HEK293 (cell line): ENCODE data around the gene GRIN2A.

Experiments
- CTCF ChIA-PET: fragments of 350-600 bp; formaldehyde crosslinking; extraction: SDS; loops from one replicate; lab custom pipeline; 2021; ENCODE audit warnings: antibody characterized with exemption; lab: Yijun Ruan, JAX
- POLR2A ChIA-PET: fragments of 300-600 bp; formaldehyde crosslinking; extraction: SDS; loops from one replicate; lab custom pipeline; 2020; ENCODE audit warnings: antibody characterized with exemption, inconsistent platforms; lab: Yijun Ruan, JAX
- H3K27ac ChIP-seq: fragments of 200-500 bp; sonication (Bioruptor generic); 2 replicates; pipeline ENCODE4 v1.5.1; 2014; ENCODE audit warnings: low read depth, low read length, control low read depth, inconsistent platforms; ENCODE audit errors: extremely low read depth
- H3K36me3 ChIP-seq, 2 experiments: fragments of 200-500 bp in 1 of 2; sonication (Bioruptor generic) in 1 of 2; 1 replicate in 1 of 2; 2 replicates in 1 of 2; pipeline ENCODE4 v1.5.1; 2014 to 2017; ENCODE audit warnings: inconsistent platforms in 2 of 2, low read length in 2 of 2; ENCODE audit not compliant: control insufficient read depth in 2 of 2, insufficient read depth in 1 of 2
- H3K4me1 ChIP-seq: fragments of 200-500 bp; sonication (Bioruptor generic); 2 replicates; pipeline ENCODE4 v1.5.1; 2014; ENCODE audit warnings: mild to moderate bottlenecking, low read length, inconsistent platforms; ENCODE audit not compliant: control insufficient read depth, insufficient read depth
- H3K4me3 ChIP-seq: 2 replicates; pipeline ENCODE4 v1.5.1; 2011; ENCODE audit warnings: low read depth, mild to moderate bottlenecking, control low read depth, low read length, moderate library complexity
- H3K9me3 ChIP-seq: fragments of 200-500 bp; sonication (Bioruptor generic); 2 replicates; pipeline ENCODE4 v1.5.1; 2014; ENCODE audit warnings: low read depth, low read length, inconsistent platforms; ENCODE audit not compliant: control insufficient read depth, insufficient read depth
- FEZF1 ChIP-seq: fragments of 450-650 bp; formaldehyde crosslinking; IDR thresholded peaks from 2 replicates; pipeline ENCODE4 v1.5.1; 2016; ENCODE audit warnings: missing biosample characterization, missing genetic modification characterization
- HOXA7 ChIP-seq: sonication (generic); formaldehyde crosslinking; IDR thresholded peaks from 2 replicates; pipeline ENCODE4 v1.8.1; 2022; ENCODE audit warnings: missing genetic modification reagents, borderline replicate concordance
- KLF16 ChIP-seq: fragments of 450-650 bp; formaldehyde crosslinking; IDR thresholded peaks from 2 replicates; pipeline ENCODE4 v1.5.1; 2017; ENCODE audit warnings: missing biosample characterization, missing genetic modification characterization
- OVOL3 ChIP-seq: fragments of 450-650 bp; formaldehyde crosslinking; IDR thresholded peaks from 2 replicates; pipeline ENCODE4 v1.5.1; 2016; ENCODE audit warnings: missing biosample characterization, missing genetic modification characterization
- SCRT2 ChIP-seq: fragments of 450-650 bp; formaldehyde crosslinking; IDR thresholded peaks from 2 replicates; pipeline ENCODE4 v1.5.1; 2016; ENCODE audit warnings: missing biosample characterization, missing genetic modification characterization
- TSHZ1 ChIP-seq: fragments of 450-650 bp; formaldehyde crosslinking; IDR thresholded peaks from 2 replicates; pipeline ENCODE4 v1.5.1; 2016; ENCODE audit warnings: missing biosample characterization, missing genetic modification characterization, borderline replicate concordance
- ZBTB8A ChIP-seq: fragments of 450-650 bp; formaldehyde crosslinking; IDR thresholded peaks from 2 replicates; pipeline ENCODE4 v1.5.1; 2016; ENCODE audit warnings: missing biosample characterization, missing genetic modification characterization
- ZNF138 ChIP-seq: fragments of 450-650 bp; formaldehyde crosslinking; IDR thresholded peaks from 2 replicates; pipeline ENCODE4 v1.5.1; 2016; ENCODE audit warnings: missing biosample characterization, missing genetic modification characterization, borderline replicate concordance
- ZNF184 ChIP-seq: fragments of 450-650 bp; IDR thresholded peaks from 2 replicates; pipeline ENCODE4 v1.5.1; 2018; ENCODE audit warnings: missing biosample characterization, mild to moderate bottlenecking, missing genetic modification characterization
- ZNF530 ChIP-seq: fragments of 450-650 bp; formaldehyde crosslinking; IDR thresholded peaks from 2 replicates; pipeline ENCODE4 v1.5.1; 2016; ENCODE audit warnings: low read depth, missing biosample characterization, missing genetic modification characterization
- ZNF549 ChIP-seq: fragments of 450-650 bp; IDR thresholded peaks from 2 replicates; pipeline ENCODE4 v1.5.1; 2018; ENCODE audit warnings: missing biosample characterization, missing genetic modification characterization, mild to moderate bottlenecking, inconsistent platforms, moderate library complexity
- ZNF623 ChIP-seq: fragments of 450-650 bp; formaldehyde crosslinking; IDR thresholded peaks from 2 replicates; pipeline ENCODE4 v1.5.1; 2016; ENCODE audit warnings: missing biosample characterization, missing genetic modification characterization
- ZNF645 ChIP-seq: fragments of 450-650 bp; formaldehyde crosslinking; IDR thresholded peaks from 2 replicates; pipeline ENCODE4; 2016; ENCODE audit warnings: missing biosample characterization, missing genetic modification characterization
- ZNF701 ChIP-seq: fragments of 450-650 bp; formaldehyde crosslinking; IDR thresholded peaks from 2 replicates; pipeline ENCODE4 v1.5.1; 2016; ENCODE audit warnings: missing biosample characterization, missing genetic modification characterization
- ZNF747 ChIP-seq: fragments of 450-650 bp; formaldehyde crosslinking; IDR thresholded peaks from 2 replicates; pipeline ENCODE4 v1.5.1; 2016; ENCODE audit warnings: missing biosample characterization, missing genetic modification characterization
- ZNF776 ChIP-seq: fragments of 450-650 bp; formaldehyde crosslinking; IDR thresholded peaks from 2 replicates; pipeline ENCODE4 v1.5.0; 2017; ENCODE audit warnings: missing biosample characterization, missing genetic modification characterization, borderline replicate concordance
- ZSCAN23 ChIP-seq: fragments of 450-650 bp; formaldehyde crosslinking; IDR thresholded peaks from 2 replicates; pipeline ENCODE4 v1.5.1; 2016; ENCODE audit warnings: missing biosample characterization, missing genetic modification characterization
- TF ChIP-seq, protein P1 (sequence below): IDR thresholded peaks from 2 replicates; pipeline ENCODE4 v1.6.1; 2011; ENCODE audit warnings: mild to moderate bottlenecking, low read depth, low read length, borderline replicate concordance
- TF ChIP-seq, protein P2 (sequence below): fragments of 450-650 bp; formaldehyde crosslinking; IDR thresholded peaks from 2 replicates; pipeline ENCODE4 v1.5.1; 2016; ENCODE audit warnings: missing biosample characterization, missing genetic modification characterization, borderline replicate concordance
- TF ChIP-seq, protein P3 (sequence below): fragments of 450-650 bp; formaldehyde crosslinking; IDR thresholded peaks from 2 replicates; pipeline ENCODE4 v1.5.1; 2016; ENCODE audit warnings: missing biosample characterization, missing genetic modification characterization

The GRIN2A gene

DNA sequence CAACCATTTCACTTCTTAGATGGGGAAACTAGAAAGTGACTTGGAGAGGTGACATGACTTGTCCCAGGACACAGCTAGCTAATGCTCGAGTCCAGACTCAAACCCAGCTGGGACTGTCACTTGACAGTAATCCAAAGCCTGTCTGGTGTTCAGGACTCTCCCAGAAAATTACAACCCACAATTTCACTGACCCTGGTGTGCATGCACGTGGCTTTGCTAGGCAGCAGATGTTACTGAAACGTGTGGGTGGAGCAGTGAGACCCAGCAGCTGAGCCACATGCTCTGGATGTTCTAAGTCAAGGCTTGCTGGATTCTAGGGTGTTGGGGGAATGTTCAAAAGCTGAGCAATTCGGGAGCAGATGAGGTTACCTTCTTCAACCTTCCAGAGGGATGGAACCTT lies 364.6 kb downstream of the GRIN2A start:
- POLR2A ChIA-PET, result no interaction called here
- no peak overlapping the region for H3K27ac ChIP-seq
- H3K9me3 ChIP-seq, result no peaks in the 10 kb centered on the region
- H3K36me3 ChIP-seq, result no peaks in the 10 kb centered on the region
- CTCF ChIA-PET, result no interaction called here
- no peak for TF ChIP-seq ZNF701 (tag by site-specific recombination)
- TF ChIP-seq ZNF530, result no peak
- no peaks in the 10 kb centered on the region for H3K4me1 ChIP-seq
- no peak overlapping the region for H3K4me3 ChIP-seq

GRCh38 chr16:9816644-9817043 lies 365.6 kb downstream of the GRIN2A start:
- CTCF ChIA-PET, result no interaction called here
- TF ChIP-seq ZNF747 (tag by site-specific recombination), result no peak
- no peak for TF ChIP-seq ZNF645 (tag by site-specific recombination)
- no peak for TF ChIP-seq HOXA7 (CRISPR knock-in tag)
- no peak for TF ChIP-seq ZBTB8A
- no peak for TF ChIP-seq SCRT2
- TF ChIP-seq KLF16, result no peak
- TF ChIP-seq, protein P1, sequence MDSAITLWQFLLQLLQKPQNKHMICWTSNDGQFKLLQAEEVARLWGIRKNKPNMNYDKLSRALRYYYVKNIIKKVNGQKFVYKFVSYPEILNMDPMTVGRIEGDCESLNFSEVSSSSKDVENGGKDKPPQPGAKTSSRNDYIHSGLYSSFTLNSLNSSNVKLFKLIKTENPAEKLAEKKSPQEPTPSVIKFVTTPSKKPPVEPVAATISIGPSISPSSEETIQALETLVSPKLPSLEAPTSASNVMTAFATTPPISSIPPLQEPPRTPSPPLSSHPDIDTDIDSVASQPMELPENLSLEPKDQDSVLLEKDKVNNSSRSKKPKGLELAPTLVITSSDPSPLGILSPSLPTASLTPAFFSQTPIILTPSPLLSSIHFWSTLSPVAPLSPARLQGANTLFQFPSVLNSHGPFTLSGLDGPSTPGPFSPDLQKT, result no peak
- TF ChIP-seq TSHZ1 (tag by site-specific recombination), result no peak
- TF ChIP-seq ZNF138 (tag by site-specific recombination), result no peak
- no peak for TF ChIP-seq ZNF549 (tag by site-specific recombination)
- no peak for TF ChIP-seq FEZF1
- TF ChIP-seq, protein P2, sequence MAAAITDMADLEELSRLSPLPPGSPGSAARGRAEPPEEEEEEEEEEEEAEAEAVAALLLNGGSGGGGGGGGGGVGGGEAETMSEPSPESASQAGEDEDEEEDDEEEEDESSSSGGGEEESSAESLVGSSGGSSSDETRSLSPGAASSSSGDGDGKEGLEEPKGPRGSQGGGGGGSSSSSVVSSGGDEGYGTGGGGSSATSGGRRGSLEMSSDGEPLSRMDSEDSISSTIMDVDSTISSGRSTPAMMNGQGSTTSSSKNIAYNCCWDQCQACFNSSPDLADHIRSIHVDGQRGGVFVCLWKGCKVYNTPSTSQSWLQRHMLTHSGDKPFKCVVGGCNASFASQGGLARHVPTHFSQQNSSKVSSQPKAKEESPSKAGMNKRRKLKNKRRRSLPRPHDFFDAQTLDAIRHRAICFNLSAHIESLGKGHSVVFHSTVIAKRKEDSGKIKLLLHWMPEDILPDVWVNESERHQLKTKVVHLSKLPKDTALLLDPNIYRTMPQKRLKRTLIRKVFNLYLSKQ (tag by site-specific recombination), result no peak
- no peak for TF ChIP-seq ZNF623 (tag by site-specific recombination)
- TF ChIP-seq OVOL3 (tag by site-specific recombination), result no peak
- TF ChIP-seq ZSCAN23 (tag by site-specific recombination), result no peak
- TF ChIP-seq ZNF776 (tag by site-specific recombination), result no peak
- TF ChIP-seq, protein P3, sequence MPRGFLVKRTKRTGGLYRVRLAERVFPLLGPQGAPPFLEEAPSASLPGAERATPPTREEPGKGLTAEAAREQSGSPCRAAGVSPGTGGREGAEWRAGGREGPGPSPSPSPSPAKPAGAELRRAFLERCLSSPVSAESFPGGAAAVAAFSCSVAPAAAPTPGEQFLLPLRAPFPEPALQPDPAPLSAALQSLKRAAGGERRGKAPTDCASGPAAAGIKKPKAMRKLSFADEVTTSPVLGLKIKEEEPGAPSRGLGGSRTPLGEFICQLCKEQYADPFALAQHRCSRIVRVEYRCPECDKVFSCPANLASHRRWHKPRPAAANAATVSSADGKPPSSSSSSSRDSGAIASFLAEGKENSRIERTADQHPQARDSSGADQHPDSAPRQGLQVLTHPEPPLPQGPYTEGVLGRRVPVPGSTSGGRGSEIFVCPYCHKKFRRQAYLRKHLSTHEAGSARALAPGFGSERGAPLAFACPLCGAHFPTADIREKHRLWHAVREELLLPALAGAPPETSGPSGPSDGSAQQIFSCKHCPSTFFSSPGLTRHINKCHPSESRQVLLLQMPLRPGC (tag by site-specific recombination), result no peak
- no peak for TF ChIP-seq ZNF184 (tag by site-specific recombination)
- TF ChIP-seq, all 188 proteins: peak for 0
- Histone ChIP-seq H3K9me3 (no peaks in the 10 kb centered on the region), H3K36me3 (no peaks in the 10 kb centered on the region), H3K4me3 (no peak overlapping the region), H3K4me1 (no peaks in the 10 kb centered on the region), H3K27ac (no peak overlapping the region)
- POLR2A ChIA-PET, result no interaction called here
